Gastrocnemius medialis (tissue), 4 donors: ENCODE measurements around the gene SMOC2.

Experiments used
- POLR2A ChIP-seq, 2 donors: fragments of 450-650 bp; IDR thresholded peaks; one replicate each; pipeline ENCODE4 v1.6.1; 2017; ENCODE audit warnings: antibody characterized with exemption in 2 of 2, mild to moderate bottlenecking in 2 of 2, moderate library complexity in 2 of 2
- TF ChIP-seq, protein P1 (sequence below), 5 experiments: fragments of 450-650 bp in 3 of 5; fragments of 200-600 bp in 2 of 5; sonication (generic) in 2 of 5; IDR thresholded peaks in 4 of 5; conservative IDR thresholded peaks in 1 of 5; 1 replicate in 4 of 5; 2 replicates in 1 of 5; pipeline ENCODE4 v1.5.1; 2016 to 2019; ENCODE audit warnings: antibody characterized with exemption in 5 of 5, mild to moderate bottlenecking in 3 of 5, moderate library complexity in 3 of 5

DNA sequence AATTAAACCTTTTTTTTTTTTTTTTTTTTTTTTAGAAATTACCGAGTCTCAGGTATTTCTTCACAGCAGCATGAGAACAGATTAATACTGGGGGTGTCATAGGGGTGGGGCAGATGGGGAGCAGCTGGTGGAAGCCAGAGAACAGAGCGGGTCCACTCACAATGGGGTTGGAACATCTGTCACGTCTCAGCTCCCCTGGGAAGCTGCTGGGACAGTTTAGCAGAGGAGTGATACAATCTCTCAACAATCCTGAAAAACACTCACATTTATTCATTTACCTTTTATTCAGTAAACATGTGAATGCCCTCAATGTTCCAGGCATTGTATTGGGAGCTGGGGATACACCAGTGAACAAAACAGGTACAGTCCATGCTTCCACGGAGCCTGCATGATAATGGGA is 162.2 kb downstream of the SMOC2 start:
- no peak for TF ChIP-seq POLR2A (IDR thresholded peaks at IDR 0.05)
- TF ChIP-seq, protein P1, sequence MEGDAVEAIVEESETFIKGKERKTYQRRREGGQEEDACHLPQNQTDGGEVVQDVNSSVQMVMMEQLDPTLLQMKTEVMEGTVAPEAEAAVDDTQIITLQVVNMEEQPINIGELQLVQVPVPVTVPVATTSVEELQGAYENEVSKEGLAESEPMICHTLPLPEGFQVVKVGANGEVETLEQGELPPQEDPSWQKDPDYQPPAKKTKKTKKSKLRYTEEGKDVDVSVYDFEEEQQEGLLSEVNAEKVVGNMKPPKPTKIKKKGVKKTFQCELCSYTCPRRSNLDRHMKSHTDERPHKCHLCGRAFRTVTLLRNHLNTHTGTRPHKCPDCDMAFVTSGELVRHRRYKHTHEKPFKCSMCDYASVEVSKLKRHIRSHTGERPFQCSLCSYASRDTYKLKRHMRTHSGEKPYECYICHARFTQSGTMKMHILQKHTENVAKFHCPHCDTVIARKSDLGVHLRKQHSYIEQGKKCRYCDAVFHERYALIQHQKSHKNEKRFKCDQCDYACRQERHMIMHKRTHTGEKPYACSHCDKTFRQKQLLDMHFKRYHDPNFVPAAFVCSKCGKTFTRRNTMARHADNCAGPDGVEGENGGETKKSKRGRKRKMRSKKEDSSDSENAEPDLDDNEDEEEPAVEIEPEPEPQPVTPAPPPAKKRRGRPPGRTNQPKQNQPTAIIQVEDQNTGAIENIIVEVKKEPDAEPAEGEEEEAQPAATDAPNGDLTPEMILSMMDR (IDR thresholded peaks at IDR 0.05 in 4 of 5, conservative IDR thresholded peaks at IDR 0.05 in 1 of 5), result no peak
